GM23338 (cell line): ENCODE data around the gene LILRB1. TPM values are rescaled to one million over a fixed set of nuclear protein-coding genes. Genes with fewer than 3 reads are reported as not detected.
"Not testable (repeated sequence)": the region's sequence is repeated elsewhere in the genome, so short reads cannot be mapped to it uniquely, and the experiment has no call there.

ENCODE experiments used
- ATAC-seq: fragments of 200-7000 bp; cut with Tn5 transposase; 3 replicates; pipeline ENCODE4 v1.9.1; 2020
- DNase-seq: peaks from one replicate; pipeline ENCODE4 v3.0.0-alpha.2; 2015; ENCODE audit warnings: low spot score
- H2AFZ ChIP-seq: fragments of 200-600 bp; sonication (generic); 2 replicates; pipeline ENCODE4 v1.8.0; 2016; ENCODE audit warnings: antibody characterized with exemption, mild to moderate bottlenecking, moderate library complexity
- H3F3A ChIP-seq: fragments of 200-600 bp; sonication (generic); replicated peaks from 2 replicates; pipeline ENCODE4 v1.8.0; 2017; ENCODE audit warnings: antibody characterized with exemption, mixed run types, low read depth
- H3K27ac ChIP-seq: fragments of 200-600 bp; sonication (generic); 2 replicates; pipeline ENCODE4 v1.6.1; 2016; ENCODE audit warnings: low read depth
- H3K27me3 ChIP-seq: fragments of 200-600 bp; sonication (generic); 2 replicates; pipeline ENCODE4 v1.8.0; 2016; ENCODE audit warnings: mild to moderate bottlenecking, mixed run types, moderate library complexity; ENCODE audit not compliant: insufficient read depth
- H3K36me3 ChIP-seq: fragments of 200-600 bp; sonication (generic); 2 replicates; pipeline ENCODE4 v1.8.0; 2016; ENCODE audit warnings: mild to moderate bottlenecking; ENCODE audit not compliant: insufficient read depth
- H3K4me1 ChIP-seq: fragments of 200-600 bp; sonication (generic); 2 replicates; pipeline ENCODE4 v1.8.0; 2016; ENCODE audit warnings: mild to moderate bottlenecking, moderate library complexity; ENCODE audit not compliant: insufficient read depth
- H3K4me2 ChIP-seq: fragments of 200-600 bp; sonication (generic); 2 replicates; pipeline ENCODE4 v1.7.1; 2017; ENCODE audit warnings: mixed run types
- H3K4me3 ChIP-seq: fragments of 200-600 bp; sonication (generic); 2 replicates; pipeline ENCODE4 v1.6.1; 2016; ENCODE audit warnings: mixed run types
- H3K79me2 ChIP-seq: fragments of 200-600 bp; sonication (generic); replicated peaks from 2 replicates; pipeline ENCODE4 v1.8.0; 2017; ENCODE audit warnings: mild to moderate bottlenecking; ENCODE audit not compliant: insufficient read depth
- H3K9me2 ChIP-seq: fragments of 200-600 bp; sonication (generic); 2 replicates; pipeline ENCODE4 v1.8.0; 2017; ENCODE audit not compliant: insufficient read depth
- H4K20me1 ChIP-seq: fragments of 200-600 bp; sonication (generic); replicated peaks from 2 replicates; pipeline ENCODE4 v1.8.0; 2017; ENCODE audit warnings: mild to moderate bottlenecking; ENCODE audit not compliant: insufficient read depth
- H3K27ac Mint-ChIP-seq: 2 replicates; pipeline ENCODE4 v1.8.0; 2020; ENCODE audit warnings: inconsistent platforms, mild to moderate bottlenecking, moderate library complexity, mixed read lengths
- H3K27me3 Mint-ChIP-seq: 3 replicates; pipeline ENCODE4 v1.8.0; 2022; ENCODE audit warnings: low read depth, mild to moderate bottlenecking, moderate library complexity, mixed read lengths, inconsistent platforms; ENCODE audit not compliant: insufficient read depth, poor library complexity
- H3K36me3 Mint-ChIP-seq: 3 replicates; pipeline ENCODE4 v1.8.0; 2021; ENCODE audit warnings: low read depth, mild to moderate bottlenecking, inconsistent platforms, moderate library complexity, mixed read lengths
- H3K4me1 Mint-ChIP-seq: 3 replicates; pipeline ENCODE4 v1.8.0; 2020; ENCODE audit warnings: mild to moderate bottlenecking, inconsistent platforms, mixed read lengths
- H3K4me3 Mint-ChIP-seq: 3 replicates; pipeline ENCODE4 v1.8.0; 2021; ENCODE audit warnings: moderate library complexity, mild to moderate bottlenecking, inconsistent platforms, mixed read lengths
- H3K9me3 Mint-ChIP-seq: 3 replicates; pipeline ENCODE4 v1.8.0; 2020; ENCODE audit warnings: moderate library complexity, mild to moderate bottlenecking, inconsistent platforms, mixed read lengths
- CREB1 ChIP-seq: fragments of 250-450 bp; sonication (Bioruptor Pico); IDR thresholded peaks from 2 replicates; pipeline ENCODE4 v1.5.0; 2020; ENCODE audit warnings: low read depth, mild to moderate bottlenecking, moderate library complexity
- EZH2 ChIP-seq: fragments of 200-600 bp; sonication (generic); IDR thresholded peaks from one replicate; pipeline ENCODE4 v1.8.0; 2017; ENCODE audit warnings: antibody characterized with exemption, mild to moderate bottlenecking, low read depth; ENCODE audit not compliant: unreplicated experiment
- EZH2phosphoT487 ChIP-seq: fragments of 200-600 bp; sonication (generic); IDR thresholded peaks from one replicate; pipeline ENCODE4 v1.8.1; 2018; ENCODE audit warnings: antibody characterized with exemption; ENCODE audit not compliant: unreplicated experiment
- JUNB ChIP-seq: IDR thresholded peaks from one replicate; pipeline ENCODE4 v1.6.1; 2016; ENCODE audit warnings: antibody characterized with exemption; ENCODE audit not compliant: unreplicated experiment
- POLR2AphosphoS5 ChIP-seq: IDR thresholded peaks from 2 replicates; pipeline ENCODE4 v1.6.1; 2016; ENCODE audit warnings: antibody characterized with exemption, low read depth
- REST ChIP-seq: IDR thresholded peaks from one replicate; pipeline ENCODE4 v1.6.1; 2018; ENCODE audit warnings: antibody characterized with exemption; ENCODE audit not compliant: unreplicated experiment
- STAT1 ChIP-seq: IDR thresholded peaks from one replicate; pipeline ENCODE4 v1.6.1; 2016; ENCODE audit warnings: antibody characterized with exemption; ENCODE audit not compliant: unreplicated experiment
- ZNF114 ChIP-seq: fragments of 250-450 bp; sonication (Bioruptor Pico); IDR thresholded peaks from 2 replicates; pipeline ENCODE4 v1.5.0; 2020; ENCODE audit warnings: mild to moderate bottlenecking, moderate library complexity
- ZNF331 ChIP-seq: fragments of 250-450 bp; sonication (Bioruptor Pico); IDR thresholded peaks from 2 replicates; pipeline ENCODE4 v1.5.0; 2020; ENCODE audit warnings: low read depth, mild to moderate bottlenecking, moderate library complexity
- polyA plus RNA-seq: library from polyadenylated mRNA; unstranded; fragments of >200 nt; fragmentation: Nextera tagmentation; extraction: Ambion mirVana; gene quantifications from 2 replicates; pipeline ENCODE4 v1.2.1, GENCODE V29; 2016
- total RNA-seq: library from RNA; depleted of rRNA; stranded (reverse); fragments of >200 nt; shearing (Covaris generic); gene quantifications from 2 replicates; pipeline ENCODE4 v1.2.3, GENCODE V29; 2014
- TF ChIP-seq, protein P1 (sequence below), 2 experiments: fragments of 200-600 bp in 1 of 2; sonication (generic) in 1 of 2; conservative IDR thresholded peaks; 2 replicates each; pipeline versions ENCODE4 v1.5.1 to v1.6.1; 2016 to 2017; ENCODE audit warnings: antibody characterized with exemption in 2 of 2, low read depth in 2 of 2, mild to moderate bottlenecking in 2 of 2, moderate library complexity in 1 of 2

The LILRB1 gene
- total and polyA plus RNA-seq, 2 experiments from 2014 or later = 0.14 TPM; not detected in 1

- H3K9me3 Mint-ChIP-seq = peaks cover 82% of the 10 kb centered on the region
- not testable (repeated sequence) for H3K4me1 Mint-ChIP-seq, H3K36me3 ChIP-seq, H2AFZ ChIP-seq, H3K27ac Mint-ChIP-seq, H3K4me3 Mint-ChIP-seq, H3K27ac ChIP-seq, ATAC-seq, H4K20me1 ChIP-seq, H3K27me3 Mint-ChIP-seq, H3K9me2 ChIP-seq, H3K27me3 ChIP-seq, DNase-seq, H3F3A ChIP-seq, H3K79me2 ChIP-seq, H3K4me1 ChIP-seq, H3K4me3 ChIP-seq, H3K4me2 ChIP-seq
- H3K36me3 Mint-ChIP-seq = peaks cover 16% of the 10 kb centered on the region
Measured at GRCh38 chr19:54681596-54681995, 51.3 kb downstream of the LILRB1 start.

GRCh38 chr19:54682306-54682856 is 52.1 kb downstream of the LILRB1 start:
- ATAC-seq (no peak), DNase-seq (no peak)
- H3K27me3 Mint-ChIP-seq = no peaks in the 10 kb centered on the region
- Histone ChIP-seq H3K79me2 (no peaks in the 10 kb centered on the region), H2AFZ (no peak overlapping the region), H3K4me2 (no peak overlapping the region), H4K20me1 (no peaks in the 10 kb centered on the region), H3K27ac (no peak overlapping the region), H3K36me3 (no peaks in the 10 kb centered on the region), H3K4me1 (no peaks in the 10 kb centered on the region), H3K9me2 (no peaks in the 10 kb centered on the region), H3K4me3 (no peak overlapping the region), H3K27me3 (no peaks in the 10 kb centered on the region), H3F3A (no peaks in the 10 kb centered on the region)
- H3K36me3 Mint-ChIP-seq = peaks cover 16% of the 10 kb centered on the region
- H3K27ac Mint-ChIP-seq = no peak overlapping the region
- TF ChIP-seq POLR2AphosphoS5 (no peak), ZNF331 (CRISPR knock-in tag) (no peak), EZH2 (no peak), JUNB (no peak), STAT1 (no peak), EZH2phosphoT487 (no peak)
- TF ChIP-seq, protein P1, sequence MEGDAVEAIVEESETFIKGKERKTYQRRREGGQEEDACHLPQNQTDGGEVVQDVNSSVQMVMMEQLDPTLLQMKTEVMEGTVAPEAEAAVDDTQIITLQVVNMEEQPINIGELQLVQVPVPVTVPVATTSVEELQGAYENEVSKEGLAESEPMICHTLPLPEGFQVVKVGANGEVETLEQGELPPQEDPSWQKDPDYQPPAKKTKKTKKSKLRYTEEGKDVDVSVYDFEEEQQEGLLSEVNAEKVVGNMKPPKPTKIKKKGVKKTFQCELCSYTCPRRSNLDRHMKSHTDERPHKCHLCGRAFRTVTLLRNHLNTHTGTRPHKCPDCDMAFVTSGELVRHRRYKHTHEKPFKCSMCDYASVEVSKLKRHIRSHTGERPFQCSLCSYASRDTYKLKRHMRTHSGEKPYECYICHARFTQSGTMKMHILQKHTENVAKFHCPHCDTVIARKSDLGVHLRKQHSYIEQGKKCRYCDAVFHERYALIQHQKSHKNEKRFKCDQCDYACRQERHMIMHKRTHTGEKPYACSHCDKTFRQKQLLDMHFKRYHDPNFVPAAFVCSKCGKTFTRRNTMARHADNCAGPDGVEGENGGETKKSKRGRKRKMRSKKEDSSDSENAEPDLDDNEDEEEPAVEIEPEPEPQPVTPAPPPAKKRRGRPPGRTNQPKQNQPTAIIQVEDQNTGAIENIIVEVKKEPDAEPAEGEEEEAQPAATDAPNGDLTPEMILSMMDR (conservative IDR thresholded peaks at IDR 0.05; ENCODE audit: low read depth in 2 of 2) = no peak
- H3K4me3 Mint-ChIP-seq = no peak overlapping the region
- H3K9me3 Mint-ChIP-seq = peaks cover 83% of the 10 kb centered on the region
- H3K4me1 Mint-ChIP-seq = no peaks in the 10 kb centered on the region

- no peaks in the 10 kb centered on the region for H3K27me3 ChIP-seq
Measured at GRCh38 chr19:54684527-54684926, 54.2 kb downstream of the LILRB1 start.

More at GRCh38 chr19:54684527-54684926, 54.2 kb downstream of the LILRB1 start:
- Histone ChIP-seq H3K9me2 (no peaks in the 10 kb centered on the region), H3K4me1 (no peaks in the 10 kb centered on the region), H3K36me3 (no peaks in the 10 kb centered on the region), H3K79me2 (no peaks in the 10 kb centered on the region), H2AFZ (no peak overlapping the region), H3K4me2 (no peak overlapping the region), H3K4me3 (no peak overlapping the region), H3F3A (no peaks in the 10 kb centered on the region), H4K20me1 (no peaks in the 10 kb centered on the region), H3K27ac (no peak overlapping the region)
- H3K9me3 Mint-ChIP-seq = peaks cover 85% of the 10 kb centered on the region
- H3K27ac Mint-ChIP-seq = no peak overlapping the region
- DNase-seq (peak; percentile 52), ATAC-seq (no peak; the same call in 2 of the 3 replicates)
- TF ChIP-seq REST (peak; percentile 82), CREB1 (CRISPR knock-in tag) (no peak), ZNF114 (CRISPR knock-in tag) (no peak)
- no peaks in the 10 kb centered on the region for H3K27me3 Mint-ChIP-seq
- H3K4me3 Mint-ChIP-seq = no peak overlapping the region
- no peaks in the 10 kb centered on the region for H3K4me1 Mint-ChIP-seq
- H3K36me3 Mint-ChIP-seq = peaks cover 16% of the 10 kb centered on the region
